Measurements from ENCODE around the gene LAMA5.
A peak's percentile ranks its signal among the peaks of the same experiment; 100 is the strongest.

Gene LAMA5

GRCh38 chr20:62287759-62288534, 79.2 kb downstream of the LAMA5 start:
- no peak for DNase-seq

- DNase-seq: no peak
Measured at GRCh38 chr20:62287129-62287528, 80.0 kb downstream of the LAMA5 start.

GRCh38 chr20:62286493-62287064, 80.5 kb downstream of the LAMA5 start:
- DNase-seq: no peak

- no peak for DNase-seq
Measured at GRCh38 chr20:62285722-62286121, 81.4 kb downstream of the LAMA5 start.

- DNase-seq: no peak
Measured at GRCh38 chr20:62285151-62285550, 82.0 kb downstream of the LAMA5 start.

DNA sequence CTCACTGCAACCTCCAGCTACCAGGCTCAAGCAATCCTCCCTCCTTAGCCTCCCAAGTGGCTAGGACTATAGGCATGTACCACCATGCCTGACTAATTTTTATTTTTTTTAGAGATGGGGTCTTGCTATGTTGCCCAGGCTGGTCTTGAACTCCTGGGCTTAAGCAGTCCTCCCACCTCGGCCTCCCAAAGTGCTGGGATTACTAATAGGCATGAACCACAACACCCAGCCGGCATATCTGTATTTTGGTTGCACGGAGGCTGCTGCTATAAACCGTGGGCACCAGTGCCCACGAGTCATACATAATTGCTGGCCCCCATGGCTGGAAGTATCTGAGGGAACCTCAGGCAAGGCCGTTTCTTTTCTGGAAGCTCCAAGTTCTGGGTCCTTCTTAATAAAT, 82.7 kb downstream of the LAMA5 start:
- no peak for DNase-seq

- DNase-seq: no peak
Measured at GRCh38 chr20:62282877-62283503, 84.1 kb downstream of the LAMA5 start.

GRCh38 chr20:62282103-62282502, 85.0 kb downstream of the LAMA5 start:
- DNase-seq: no peak

DNA sequence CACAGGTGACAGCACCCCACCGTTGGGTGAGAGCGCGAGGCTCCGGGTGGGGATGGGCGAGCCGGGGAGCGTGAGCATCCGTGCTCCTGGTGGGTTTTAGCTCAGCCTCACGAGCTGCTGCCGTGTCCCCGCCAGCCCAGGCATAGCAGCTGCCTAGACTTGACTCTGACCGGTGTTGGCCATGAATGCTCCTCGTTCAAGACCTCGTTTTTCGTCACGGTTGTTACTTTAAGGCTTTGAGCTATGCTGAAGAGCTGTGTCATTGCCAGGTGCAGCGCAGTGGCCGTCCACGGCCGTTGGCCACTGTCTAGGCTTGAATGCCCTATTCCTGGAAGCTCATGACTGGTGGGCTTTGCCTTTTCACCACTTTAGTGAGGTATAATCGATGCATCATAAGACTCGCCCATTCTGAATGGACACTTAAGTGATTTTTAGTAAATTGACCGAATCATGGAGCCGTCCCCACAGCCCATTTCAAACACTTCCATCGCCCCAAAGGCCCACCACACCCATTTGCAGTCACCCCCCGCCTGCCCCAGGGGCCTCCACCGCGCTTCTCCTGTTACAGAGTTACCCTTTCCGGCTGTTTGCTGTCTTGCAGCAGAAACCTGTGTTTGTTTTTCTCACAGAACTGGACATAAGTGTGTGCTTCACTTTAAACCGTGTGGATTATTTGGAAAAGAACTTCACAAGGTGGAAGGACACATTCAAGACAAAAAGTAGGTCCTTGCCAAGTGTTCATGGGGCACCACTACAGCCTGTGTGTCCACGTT, 85.8 kb downstream of the LAMA5 start:
- DNase-seq: no peak

DNA sequence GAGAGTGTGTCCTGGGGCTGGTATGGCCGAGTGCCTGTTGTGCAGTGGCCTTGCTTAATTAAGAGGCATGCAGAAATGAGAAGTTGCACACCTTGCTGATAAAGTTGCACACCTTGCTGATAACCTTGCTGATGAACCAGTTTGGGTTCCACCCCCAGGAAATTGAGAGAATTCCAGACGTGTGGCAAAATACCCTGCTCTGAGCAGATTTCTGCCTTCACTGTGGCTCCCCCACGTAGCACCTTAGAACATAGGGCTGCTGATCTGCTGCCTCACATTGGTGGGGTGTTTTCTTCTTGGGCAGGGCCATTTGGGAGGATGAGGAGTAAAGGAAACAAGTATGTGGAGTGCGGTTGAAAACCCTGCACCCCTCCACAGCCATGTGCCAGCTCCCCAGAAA, 86.8 kb downstream of the LAMA5 start:
- no peak for DNase-seq

DNA sequence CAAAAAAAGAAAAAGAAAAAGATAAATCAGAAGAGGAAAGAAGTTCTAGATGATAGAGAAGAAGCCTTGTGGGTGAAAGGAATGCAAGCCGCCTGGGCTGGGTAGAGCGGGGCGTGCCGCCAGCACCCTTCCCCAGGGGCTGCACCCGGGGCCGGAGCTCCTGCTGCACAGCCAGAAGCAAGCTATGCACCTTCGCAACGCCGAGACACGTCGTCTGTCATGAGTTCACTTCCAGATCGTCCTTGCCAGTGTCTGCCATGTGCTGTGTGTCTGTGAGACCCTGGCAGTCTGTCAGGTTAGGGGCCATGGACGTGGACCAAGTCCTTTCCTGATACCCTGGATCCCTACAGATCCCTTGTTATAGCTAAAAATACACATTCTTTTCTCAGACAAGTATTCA, 89.9 kb downstream of the LAMA5 start:
- no peak for DNase-seq

DNA sequence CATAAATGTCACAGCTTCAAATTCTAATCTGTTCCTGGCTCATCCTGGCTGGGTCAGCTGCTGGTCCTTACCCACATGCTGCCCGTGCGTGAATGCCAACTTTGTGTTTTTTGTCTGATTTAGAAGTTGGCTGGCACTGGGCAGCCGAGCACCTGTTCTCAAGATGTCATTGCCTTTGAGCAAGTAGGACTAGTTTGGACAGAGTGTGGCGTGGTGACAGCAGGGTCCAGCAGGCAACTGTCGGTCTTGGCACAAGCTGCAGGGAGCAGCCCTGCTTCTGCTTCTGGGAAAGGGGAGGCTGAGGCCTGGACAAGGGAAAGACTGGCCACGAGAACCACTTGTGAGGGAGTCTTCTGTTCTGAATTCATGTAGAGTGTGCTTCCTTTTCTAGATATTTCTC, 90.7 kb downstream of the LAMA5 start:
- no peak for DNase-seq

- no peak for DNase-seq
Measured at GRCh38 chr20:62275219-62275618, 91.9 kb downstream of the LAMA5 start.

DNA sequence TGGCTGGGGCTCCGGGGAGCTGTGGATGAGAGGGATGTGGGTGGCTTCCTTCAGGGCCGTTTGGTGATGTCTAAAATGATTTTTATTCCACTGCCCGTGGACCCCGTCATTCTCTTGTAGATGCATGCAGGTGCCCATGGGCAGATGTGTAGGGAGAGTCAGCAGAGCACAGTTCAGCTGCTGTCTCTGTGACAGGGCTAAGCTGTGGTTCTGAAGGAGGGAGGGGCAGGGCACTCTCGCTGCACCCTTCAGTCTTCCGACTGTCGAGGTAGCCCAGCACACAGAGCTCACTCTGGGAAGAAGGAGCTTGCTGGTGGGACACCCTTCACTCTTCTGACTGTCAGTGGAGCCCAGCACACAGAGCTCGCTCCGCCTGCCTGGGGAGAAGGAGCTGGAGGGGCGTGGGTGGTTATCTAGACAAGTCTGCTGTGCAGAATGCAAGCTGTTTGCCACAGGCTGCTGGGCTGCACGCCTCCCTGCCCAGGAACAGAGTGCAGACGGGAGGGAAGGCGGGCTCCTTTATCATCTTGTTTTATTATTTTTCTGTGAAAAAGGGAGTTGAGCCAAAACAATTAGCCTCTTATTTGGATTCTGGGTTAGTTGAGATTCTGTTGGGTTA, 92.7 kb downstream of the LAMA5 start:
- no peak for DNase-seq

DNA sequence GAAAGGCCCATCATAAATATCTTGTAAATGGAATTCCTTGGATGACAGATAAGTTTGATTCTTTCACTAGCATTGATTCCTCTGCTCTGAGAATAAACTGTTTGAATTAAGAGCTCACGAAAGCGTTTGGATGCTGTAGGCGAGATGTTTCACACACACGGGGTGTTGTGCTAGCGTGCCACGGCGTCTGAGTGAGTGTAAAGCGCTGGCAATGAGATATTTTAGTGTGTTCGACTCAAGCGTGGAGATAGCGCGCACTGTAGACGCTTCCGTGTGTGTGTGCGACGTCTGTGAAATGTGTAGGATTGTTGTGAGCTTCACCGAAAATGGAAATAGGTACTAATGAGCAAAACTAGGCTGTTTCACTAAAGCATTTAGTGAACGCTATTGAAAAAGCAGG, 93.7 kb downstream of the LAMA5 start:
- DNase-seq: no peak

DNA sequence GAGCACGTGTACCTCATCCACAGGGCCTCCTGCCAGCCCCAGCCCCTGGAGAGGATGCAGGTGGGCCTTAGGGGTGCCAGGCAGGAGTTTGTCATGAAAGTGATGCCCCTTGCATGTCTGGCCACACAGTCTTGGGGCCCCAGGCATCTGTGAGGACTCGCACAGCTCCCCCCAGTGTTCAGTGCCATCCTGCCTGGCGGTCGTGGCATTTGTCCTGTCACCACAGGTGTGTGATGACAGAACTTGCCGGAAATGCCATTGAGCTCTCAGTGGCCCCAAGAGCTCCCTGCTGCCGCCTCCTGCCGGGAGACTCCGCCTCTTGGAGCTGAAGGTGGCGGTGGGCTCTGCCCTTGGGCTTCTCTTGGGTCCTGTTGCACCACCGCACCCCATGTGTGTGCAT, 94.9 kb downstream of the LAMA5 start:
- DNase-seq: no peak

DNA sequence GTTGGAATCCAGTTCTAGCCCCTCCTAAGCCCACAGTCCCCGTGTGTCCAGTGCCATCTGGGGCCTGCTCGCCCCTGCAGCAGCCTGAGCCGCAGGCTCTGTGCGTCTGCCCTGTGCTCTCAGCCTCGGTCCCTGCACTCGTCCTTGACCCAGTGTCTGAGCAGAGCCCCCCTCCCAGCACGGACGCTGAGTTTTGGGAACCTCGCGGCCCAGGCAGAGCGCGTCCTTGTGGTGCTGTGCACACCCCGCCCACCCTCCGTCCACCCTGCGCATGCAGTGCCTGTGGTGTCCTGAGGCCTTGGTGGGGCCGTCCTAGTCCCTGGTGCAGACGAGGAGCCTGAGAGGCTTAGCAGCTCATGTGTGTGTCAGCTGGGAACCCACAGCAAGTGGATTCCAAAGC, 97.2 kb downstream of the LAMA5 start:
- DNase-seq: no peak

DNA sequence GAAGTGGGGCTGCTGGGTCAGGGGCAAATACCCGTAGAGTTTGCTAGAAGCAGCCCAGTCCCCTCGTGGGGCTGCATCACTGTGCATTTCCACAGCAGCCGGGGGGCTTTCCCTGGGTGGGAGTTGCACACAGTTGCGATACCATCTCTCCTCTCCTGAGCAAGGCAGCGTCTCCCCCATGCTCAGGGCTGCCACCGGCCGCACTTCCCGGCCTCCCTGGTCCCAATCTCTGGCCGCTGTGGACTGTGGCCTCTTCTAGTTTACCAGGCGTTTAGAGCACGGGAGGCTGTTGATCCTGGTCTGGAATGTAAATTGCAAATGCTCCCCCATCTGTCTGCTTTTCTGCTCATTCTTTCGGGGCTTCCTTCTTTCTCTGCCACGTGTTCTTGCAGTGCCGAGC, 97.7 kb downstream of the LAMA5 start:
- no peak for DNase-seq

GRCh38 chr20:62268228-62268900, 98.7 kb downstream of the LAMA5 start:
- DNase-seq: no peak

GRCh38 chr20:62267543-62267942, 99.6 kb downstream of the LAMA5 start:
- DNase-seq: no peak

- no peak for DNase-seq
Measured at GRCh38 chr20:62266851-62267250, 100.3 kb downstream of the LAMA5 start.

DNA sequence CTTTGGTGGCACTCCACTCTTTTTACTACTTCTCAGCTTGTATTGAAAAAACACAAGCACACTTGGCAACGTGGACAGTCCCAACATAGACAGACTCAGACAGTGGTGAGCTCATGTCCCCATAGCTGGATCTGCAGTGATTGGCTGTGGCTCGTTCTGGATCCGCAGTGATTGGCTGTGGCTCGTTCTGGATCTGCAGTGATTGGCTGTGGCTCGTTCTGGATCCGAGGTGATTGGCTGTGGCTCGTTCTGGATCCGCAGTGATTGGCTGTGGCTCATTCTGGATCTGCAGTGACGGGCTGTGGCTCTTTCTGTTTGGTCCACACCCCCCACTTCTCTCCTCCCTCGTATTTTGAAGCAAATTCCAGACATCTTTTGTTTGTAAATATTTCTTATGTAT, 100.8 kb downstream of the LAMA5 start:
- peak; percentile 6 for DNase-seq

Measured in fibroblast of skin of back (primary cell).